Trophoblast cell (in vitro differentiated cells and primary cell): ENCODE measurements around the gene FAM222B.

ENCODE experiments used
- DNase-seq, 2 donors: peaks; one replicate each; pipeline ENCODE4 v3.0.0-alpha.2; 2016
- H2AFZ ChIP-seq: 2 replicates; pipeline ENCODE4 v1.6.1; 2013; ENCODE audit warnings: low read length, moderate library complexity, mild to moderate bottlenecking; ENCODE audit not compliant: insufficient read depth, poor library complexity
- H2AK5ac ChIP-seq: 2 replicates; pipeline ENCODE4 v1.6.1; 2013; ENCODE audit warnings: mild to moderate bottlenecking, low read length
- H2BK120ac ChIP-seq: 2 replicates; pipeline ENCODE4 v1.6.1; 2013; ENCODE audit warnings: low read length, mild to moderate bottlenecking, moderate library complexity; ENCODE audit not compliant: insufficient read depth, poor library complexity
- H2BK12ac ChIP-seq: 2 replicates; pipeline ENCODE4 v1.6.1; 2013; ENCODE audit warnings: mild to moderate bottlenecking, low read length, moderate library complexity
- H2BK5ac ChIP-seq: 2 replicates; pipeline ENCODE4 v1.6.1; 2013; ENCODE audit warnings: low read length, low read depth, moderate library complexity, mild to moderate bottlenecking; ENCODE audit not compliant: poor library complexity
- H3K14ac ChIP-seq: 2 replicates; pipeline ENCODE4 v1.6.1; 2013; ENCODE audit warnings: mild to moderate bottlenecking, low read length
- H3K18ac ChIP-seq: 2 replicates; pipeline ENCODE4 v1.6.1; 2013; ENCODE audit warnings: mild to moderate bottlenecking, low read length
- H3K23ac ChIP-seq: 2 replicates; pipeline ENCODE4 v1.6.1; 2013; ENCODE audit warnings: low read length
- H3K27ac ChIP-seq: 2 replicates; pipeline ENCODE4 v1.5.1; 2013; ENCODE audit warnings: low read depth, mild to moderate bottlenecking, inconsistent platforms, low read length, moderate library complexity
- H3K27me3 ChIP-seq: 2 replicates; pipeline ENCODE4 v1.6.1; 2013; ENCODE audit warnings: inconsistent platforms, mild to moderate bottlenecking, low read length, moderate library complexity; ENCODE audit not compliant: insufficient read depth
- H3K36me3 ChIP-seq, 2 experiments: 1 replicate in 1 of 2; 2 replicates in 1 of 2; pipeline ENCODE4 v1.6.1; 2013; ENCODE audit warnings: low read length in 2 of 2, mild to moderate bottlenecking in 2 of 2, moderate library complexity in 1 of 2; ENCODE audit not compliant: insufficient read depth in 2 of 2, control insufficient read depth in 1 of 2
- H3K4ac ChIP-seq: 2 replicates; pipeline ENCODE4 v1.6.1; 2013; ENCODE audit warnings: low read depth, mild to moderate bottlenecking, low read length, moderate library complexity
- H3K4me1 ChIP-seq, 2 experiments: 1 replicate in 1 of 2; 2 replicates in 1 of 2; pipeline ENCODE4 v1.6.1; 2013; ENCODE audit warnings: low read length in 2 of 2, mild to moderate bottlenecking in 2 of 2, moderate library complexity in 1 of 2; ENCODE audit not compliant: insufficient read depth in 2 of 2, control insufficient read depth in 1 of 2
- H3K4me2 ChIP-seq: 2 replicates; pipeline ENCODE4 v1.6.1; 2013; ENCODE audit warnings: inconsistent platforms, mild to moderate bottlenecking, low read length, moderate library complexity
- H3K4me3 ChIP-seq: 2 replicates; pipeline ENCODE4 v1.5.1; 2013; ENCODE audit warnings: mild to moderate bottlenecking, low read depth, low read length, inconsistent platforms
- H3K79me1 ChIP-seq: one replicate; pipeline ENCODE4 v1.6.1; 2013; ENCODE audit warnings: low read length
- H3K79me2 ChIP-seq: 2 replicates; pipeline ENCODE4 v1.6.1; 2013; ENCODE audit warnings: low read length, mild to moderate bottlenecking; ENCODE audit not compliant: control insufficient read depth, insufficient read depth, poor library complexity
- H3K9ac ChIP-seq: 2 replicates; pipeline ENCODE4 v1.6.1; 2013; ENCODE audit warnings: mild to moderate bottlenecking, low read length
- H3K9me3 ChIP-seq: 2 replicates; pipeline ENCODE4 v1.6.1; 2013; ENCODE audit warnings: low read depth, mild to moderate bottlenecking, control low read depth, inconsistent platforms, low read length; ENCODE audit not compliant: insufficient read depth
- H4K12ac ChIP-seq: 2 replicates; pipeline ENCODE4 v1.6.1; 2013; ENCODE audit warnings: low read depth, mild to moderate bottlenecking, low read length, moderate library complexity
- H4K8ac ChIP-seq: 2 replicates; pipeline ENCODE4 v1.6.1; 2013; ENCODE audit warnings: low read depth, mild to moderate bottlenecking, low read length, moderate library complexity
- H4K91ac ChIP-seq: one replicate; pipeline ENCODE4 v1.6.1; 2013; ENCODE audit warnings: low read depth, mild to moderate bottlenecking, low read length, moderate library complexity
- WGBS: extraction: QIAGEN DNeasy Blood & Tissue Kit; methylation state at CpG from one replicate; pipeline ENCODE4 v1.1.7; 2013; ENCODE audit warnings: missing lambda C conversion rate; ENCODE audit not compliant: insufficient read length, insufficient coverage; ENCODE audit errors: extremely low coverage; 5-methylcytosine and 5-hydroxymethylcytosine counted together

Gene FAM222B

DNA sequence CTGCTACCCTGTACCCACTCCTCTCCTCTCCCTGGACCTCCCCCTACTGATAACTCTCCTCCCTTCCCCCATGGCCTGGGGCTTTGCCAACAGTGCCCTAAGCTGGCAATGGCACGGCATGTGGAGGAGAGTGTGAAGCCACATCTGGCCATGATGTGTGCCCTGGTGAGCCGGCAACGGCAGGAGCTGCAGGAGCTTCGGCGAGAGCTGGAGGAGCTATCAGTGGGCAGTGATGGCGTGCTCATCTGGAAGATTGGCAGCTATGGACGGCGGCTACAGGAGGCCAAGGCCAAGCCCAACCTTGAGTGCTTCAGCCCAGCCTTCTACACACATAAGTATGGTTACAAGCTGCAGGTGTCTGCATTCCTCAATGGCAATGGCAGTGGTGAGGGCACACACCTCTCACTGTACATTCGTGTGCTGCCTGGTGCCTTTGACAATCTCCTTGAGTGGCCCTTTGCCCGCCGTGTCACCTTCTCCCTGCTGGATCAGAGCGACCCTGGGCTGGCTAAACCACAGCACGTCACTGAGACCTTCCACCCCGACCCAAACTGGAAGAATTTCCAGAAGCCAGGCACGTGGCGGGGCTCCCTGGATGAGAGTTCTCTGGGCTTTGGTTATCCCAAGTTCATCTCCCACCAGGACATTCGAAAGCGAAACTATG is 93.6 kb downstream of the FAM222B start:
- no CpG with 5 or more reads among the region's 18 CpGs for WGBS
- Histone ChIP-seq H3K27me3 (no peaks in the 10 kb centered on the region), H3K9ac (no peak overlapping the region), H3K36me3 (peaks cover 61 to 69% of the 10 kb centered on the region in 2 experiments), H2BK12ac (no peak overlapping the region), H3K79me1 (peaks cover 37% of the 10 kb centered on the region), H2BK120ac (no peak overlapping the region), H3K79me2 (peaks cover 30% of the 10 kb centered on the region), H3K4me1 (peaks cover 27 to 29% of the 10 kb centered on the region in 2 experiments), H3K23ac (no peak overlapping the region), H3K4ac (peak overlapping the region; percentile 19), H3K4me3 (no peak overlapping the region), H4K8ac (no peak overlapping the region), H4K12ac (no peak overlapping the region), H2BK5ac (no peak overlapping the region), H3K18ac (no peak overlapping the region), H3K4me2 (no peak overlapping the region), H2AK5ac (no peak overlapping the region), H3K14ac (no peak overlapping the region), H3K27ac (no peak overlapping the region), H4K91ac (no peak overlapping the region), H3K9me3 (peaks cover 2% of the 10 kb centered on the region), H2AFZ (no peak overlapping the region)
- peak in 1 of 2 donors; percentile 31 for DNase-seq

GRCh38 chr17:28747801-28748750 is 94.5 kb downstream of the FAM222B start:
- Histone ChIP-seq H3K79me2 (peaks cover 35% of the 10 kb centered on the region), H3K79me1 (peaks cover 45% of the 10 kb centered on the region), H3K18ac (peak overlapping the region; percentile 84), H2BK12ac (peak overlapping the region; percentile 20), H2BK5ac (peak overlapping the region; percentile 7), H3K4ac (peak overlapping the region; percentile 69), H3K27ac (peak overlapping the region; percentile 100), H2AK5ac (peak overlapping the region; percentile 18), H3K4me2 (no peak overlapping the region), H3K14ac (no peak overlapping the region), H3K27me3 (no peaks in the 10 kb centered on the region), H3K23ac (no peak overlapping the region), H4K8ac (no peak overlapping the region), H2BK120ac (no peak overlapping the region), H4K91ac (no peak overlapping the region), H3K9ac (no peak overlapping the region), H3K36me3 (peaks cover 61 to 69% of the 10 kb centered on the region in 2 experiments), H3K9me3 (peaks cover 2% of the 10 kb centered on the region), H4K12ac (no peak overlapping the region), H3K4me3 (no peak overlapping the region), H3K4me1 (peaks cover 27 to 32% of the 10 kb centered on the region in 2 experiments), H2AFZ (no peak overlapping the region)
- no CpG with 5 or more reads among the region's 18 CpGs for WGBS
- DNase-seq: no peak

GRCh38 chr17:28747051-28747691 is 95.4 kb downstream of the FAM222B start:
- Histone ChIP-seq H3K4me3 (no peak overlapping the region), H3K18ac (peak overlapping the region; percentile 89), H2AK5ac (peak overlapping the region; percentile 75), H3K14ac (peak overlapping the region; percentile 87), H3K27ac (peak overlapping the region; percentile 100), H3K79me1 (peaks cover 49% of the 10 kb centered on the region), H3K4ac (peak overlapping the region; percentile 69), H3K4me1 (peaks cover 30 to 36% of the 10 kb centered on the region in 2 experiments), H3K36me3 (peaks cover 56 to 69% of the 10 kb centered on the region in 2 experiments), H3K9me3 (peaks cover 2% of the 10 kb centered on the region), H3K79me2 (peaks cover 35% of the 10 kb centered on the region), H3K23ac (no peak overlapping the region), H2BK12ac (peak overlapping the region; percentile 73), H4K91ac (peak overlapping the region; percentile 99), H3K9ac (peak overlapping the region; percentile 11), H3K4me2 (peak overlapping the region; percentile 66), H3K27me3 (no peaks in the 10 kb centered on the region), H4K12ac (peak overlapping the region; percentile 56), H2AFZ (peak overlapping the region; percentile 13), H4K8ac (peak overlapping the region; percentile 75), H2BK5ac (peak overlapping the region; percentile 95), H2BK120ac (peak overlapping the region; percentile 59)
- WGBS: no CpG with 5 or more reads among the region's 7 CpGs
- DNase-seq: peak; percentile 55 to 57

- Histone ChIP-seq H2AK5ac (peak overlapping the region; percentile 75), H3K27ac (peak overlapping the region; percentile 100), H3K18ac (peak overlapping the region; percentile 89), H3K23ac (no peak overlapping the region), H4K12ac (peak overlapping the region; percentile 56), H3K14ac (peak overlapping the region; percentile 90), H3K36me3 (peaks cover 52 to 66% of the 10 kb centered on the region in 2 experiments), H3K27me3 (no peaks in the 10 kb centered on the region), H3K4me1 (peaks cover 32 to 41% of the 10 kb centered on the region in 2 experiments), H3K9ac (no peak overlapping the region), H3K79me1 (peaks cover 51% of the 10 kb centered on the region), H4K91ac (peak overlapping the region; percentile 99), H3K4ac (peak overlapping the region; percentile 66), H2BK12ac (peak overlapping the region; percentile 73), H3K4me2 (peak overlapping the region; percentile 66), H2AFZ (no peak overlapping the region), H3K9me3 (peaks cover 2% of the 10 kb centered on the region), H4K8ac (peak overlapping the region; percentile 75), H3K4me3 (peak overlapping the region; percentile 27), H2BK5ac (peak overlapping the region; percentile 95), H3K79me2 (peaks cover 35% of the 10 kb centered on the region), H2BK120ac (peak overlapping the region; percentile 59)
- peak; percentile 65 to 76 for DNase-seq
- no CpG with 5 or more reads among the region's 5 CpGs for WGBS
Observed at GRCh38 chr17:28746611-28747050, 96.0 kb downstream of the FAM222B start.
